Astrocyte (in vitro differentiated cells and primary cell): ENCODE data around the gene CHTOP. TPM values are rescaled to one million over a fixed set of nuclear protein-coding genes. Genes with fewer than 3 reads are reported as not detected.

ENCODE experiments used
- DNase-seq: peaks from one replicate; pipeline ENCODE4 v3.0.0-alpha.2; 2010; ENCODE audit warnings: low read depth
- FAIRE-seq: peaks from 2 replicates; lab custom pipeline; 2011; peaks lifted over from hg19 to GRCh38; lab: Jason Lieb, UNC
- H2AFZ ChIP-seq: 2 replicates; pipeline ENCODE4 v1.6.0; 2012; ENCODE audit warnings: low read depth, low read length, inconsistent platforms
- H3K27ac ChIP-seq: 2 replicates; pipeline ENCODE4 v1.5.1; 2011; ENCODE audit warnings: low read depth, low read length, inconsistent platforms
- H3K27me3 ChIP-seq: 2 replicates; pipeline ENCODE4 v1.6.0; 2011; ENCODE audit warnings: low read length, inconsistent platforms; ENCODE audit not compliant: insufficient read depth
- H3K36me3 ChIP-seq: 2 replicates; pipeline ENCODE4 v1.5.1; 2011; ENCODE audit warnings: low read length, inconsistent platforms; ENCODE audit not compliant: insufficient read depth
- H3K4me1 ChIP-seq: 2 replicates; pipeline ENCODE4 v1.5.1; 2011; ENCODE audit warnings: low read length, inconsistent platforms; ENCODE audit not compliant: insufficient read depth
- H3K4me2 ChIP-seq: 2 replicates; pipeline ENCODE4 v1.6.0; 2012; ENCODE audit warnings: low read length, inconsistent platforms
- H3K4me3 ChIP-seq: 2 replicates; pipeline ENCODE4 v1.5.1; 2011; ENCODE audit warnings: low read depth, mild to moderate bottlenecking, low read length, inconsistent platforms; ENCODE audit not compliant: insufficient read depth
- H3K79me2 ChIP-seq: 2 replicates; pipeline ENCODE4 v1.6.0; 2012; ENCODE audit warnings: mild to moderate bottlenecking, low read length, inconsistent platforms; ENCODE audit not compliant: insufficient read depth
- H3K9ac ChIP-seq: 2 replicates; pipeline ENCODE4 v1.6.0; 2012; ENCODE audit warnings: mild to moderate bottlenecking, low read length, inconsistent platforms
- H3K9me3 ChIP-seq: 2 replicates; pipeline ENCODE4 v1.5.1; 2012; ENCODE audit warnings: low read depth, mild to moderate bottlenecking, low read length, inconsistent platforms; ENCODE audit not compliant: insufficient read depth
- H4K20me1 ChIP-seq: 2 replicates; pipeline ENCODE4 v1.6.0; 2012; ENCODE audit warnings: low read length, inconsistent platforms; ENCODE audit not compliant: insufficient read depth
- H3K27ac Mint-ChIP-seq: one replicate; pipeline ENCODE4 v1.8.0; 2021; ENCODE audit warnings: mild to moderate bottlenecking, mixed read lengths; ENCODE audit not compliant: unreplicated experiment
- H3K27me3 Mint-ChIP-seq: one replicate; pipeline ENCODE4 v1.8.0; 2021; ENCODE audit warnings: low read depth, mixed read lengths; ENCODE audit not compliant: unreplicated experiment
- H3K36me3 Mint-ChIP-seq: one replicate; pipeline ENCODE4 v1.8.0; 2021; ENCODE audit warnings: low read depth, mixed read lengths; ENCODE audit not compliant: unreplicated experiment
- H3K4me1 Mint-ChIP-seq: one replicate; pipeline ENCODE4 v1.8.0; 2021; ENCODE audit warnings: low read depth, mixed read lengths; ENCODE audit not compliant: unreplicated experiment
- H3K4me3 Mint-ChIP-seq: one replicate; pipeline ENCODE4 v1.8.0; 2021; ENCODE audit warnings: mild to moderate bottlenecking, moderate library complexity, mixed read lengths; ENCODE audit not compliant: unreplicated experiment
- H3K9me3 Mint-ChIP-seq: one replicate; pipeline ENCODE4 v1.8.0; 2021; ENCODE audit warnings: mild to moderate bottlenecking, mixed read lengths; ENCODE audit not compliant: unreplicated experiment
- EZH2 ChIP-seq: IDR thresholded peaks from 2 replicates; pipeline ENCODE4 v1.6.1; 2012; ENCODE audit warnings: mild to moderate bottlenecking, low read length, inconsistent platforms; ENCODE audit not compliant: insufficient read depth
- microRNA-seq: library from miRNA; unstranded; fragments of <30 nt; microRNA quantifications from one replicate; pipeline ENCODE4 v1.2.0, GENCODE V29; 2020
- total RNA-seq: library from RNA; stranded (reverse); gene quantifications from 2 replicates; pipeline ENCODE4 v1.2.1, GENCODE V29; 2021
- TF ChIP-seq, protein P1 (sequence below): IDR thresholded peaks from 2 replicates; pipeline ENCODE4 v1.5.1; 2011; ENCODE audit warnings: low read depth, mild to moderate bottlenecking, inconsistent platforms, low read length, moderate library complexity; ENCODE audit not compliant: insufficient read depth

CHTOP gene
- total RNA-seq, 1 donor from 2014 or later, result 56.4 TPM

DNA sequence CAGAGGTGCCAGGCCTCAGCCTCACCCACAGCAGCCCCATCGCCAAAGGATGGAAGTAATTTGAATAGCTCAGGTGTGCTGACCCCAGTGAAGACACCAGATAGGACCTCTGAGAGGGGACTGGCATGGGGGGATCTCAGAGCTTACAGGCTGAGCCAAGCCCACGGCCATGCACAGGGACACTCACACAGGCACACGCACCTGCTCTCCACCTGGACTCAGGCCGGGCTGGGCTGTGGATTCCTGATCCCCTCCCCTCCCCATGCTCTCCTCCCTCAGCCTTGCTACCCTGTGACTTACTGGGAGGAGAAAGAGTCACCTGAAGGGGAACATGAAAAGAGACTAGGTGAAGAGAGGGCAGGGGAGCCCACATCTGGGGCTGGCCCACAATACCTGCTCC is 59.6 kb downstream of the CHTOP start:
- H3K36me3 Mint-ChIP-seq, result no peaks in the 10 kb centered on the region
- H3K27me3 ChIP-seq, result no peaks in the 10 kb centered on the region
- no peak for TF ChIP-seq EZH2
- TF ChIP-seq, protein P1, sequence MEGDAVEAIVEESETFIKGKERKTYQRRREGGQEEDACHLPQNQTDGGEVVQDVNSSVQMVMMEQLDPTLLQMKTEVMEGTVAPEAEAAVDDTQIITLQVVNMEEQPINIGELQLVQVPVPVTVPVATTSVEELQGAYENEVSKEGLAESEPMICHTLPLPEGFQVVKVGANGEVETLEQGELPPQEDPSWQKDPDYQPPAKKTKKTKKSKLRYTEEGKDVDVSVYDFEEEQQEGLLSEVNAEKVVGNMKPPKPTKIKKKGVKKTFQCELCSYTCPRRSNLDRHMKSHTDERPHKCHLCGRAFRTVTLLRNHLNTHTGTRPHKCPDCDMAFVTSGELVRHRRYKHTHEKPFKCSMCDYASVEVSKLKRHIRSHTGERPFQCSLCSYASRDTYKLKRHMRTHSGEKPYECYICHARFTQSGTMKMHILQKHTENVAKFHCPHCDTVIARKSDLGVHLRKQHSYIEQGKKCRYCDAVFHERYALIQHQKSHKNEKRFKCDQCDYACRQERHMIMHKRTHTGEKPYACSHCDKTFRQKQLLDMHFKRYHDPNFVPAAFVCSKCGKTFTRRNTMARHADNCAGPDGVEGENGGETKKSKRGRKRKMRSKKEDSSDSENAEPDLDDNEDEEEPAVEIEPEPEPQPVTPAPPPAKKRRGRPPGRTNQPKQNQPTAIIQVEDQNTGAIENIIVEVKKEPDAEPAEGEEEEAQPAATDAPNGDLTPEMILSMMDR, result no peak
- no peak overlapping the region for H3K27ac Mint-ChIP-seq
- H3K4me3 ChIP-seq, result no peak overlapping the region
- no peak overlapping the region for H3K27ac ChIP-seq
- H3K9me3 ChIP-seq, result no peaks in the 10 kb centered on the region
- H3K9me3 Mint-ChIP-seq, result no peaks in the 10 kb centered on the region
- H3K9ac ChIP-seq, result no peak overlapping the region
- no peak overlapping the region for H2AFZ ChIP-seq
- H3K79me2 ChIP-seq, result no peaks in the 10 kb centered on the region
- H3K36me3 ChIP-seq, result no peaks in the 10 kb centered on the region
- FAIRE-seq (no peak), DNase-seq (no peak)
- H3K4me1 ChIP-seq, result peaks cover 5% of the 10 kb centered on the region
- peaks cover 15% of the 10 kb centered on the region for H3K27me3 Mint-ChIP-seq
- peaks cover 10% of the 10 kb centered on the region for H3K4me1 Mint-ChIP-seq
- no peaks in the 10 kb centered on the region for H4K20me1 ChIP-seq
- no peak overlapping the region for H3K4me3 Mint-ChIP-seq
- no peak overlapping the region for H3K4me2 ChIP-seq

Small RNA genes lying within 50 kb of the gene (microRNA-seq; reads per million reads assigned to microRNA genes)
- not detected for gene MIR8083

Other genes with a start within 250 kb of the CHTOP start
- not detected in 2 replicates for gene S100A8, start 243.0 kb upstream of the CHTOP start, total RNA-seq
- gene S100A7A, start 217.5 kb upstream of the CHTOP start, total RNA-seq, result not detected in 2 replicates
- gene S100A7, start 173.4 kb upstream of the CHTOP start, total RNA-seq, result not detected in 2 replicates
- 74.4 and 125 TPM in 2 replicates for gene S100A6, start 98.1 kb upstream of the CHTOP start, total RNA-seq
- gene S100A5, start 93.1 kb upstream of the CHTOP start, total RNA-seq, result 0.39 TPM in 1 of 2 replicates, not detected in the other
- 58.5 and 69.3 TPM in 2 replicates for gene S100A4, start 88.3 kb upstream of the CHTOP start, total RNA-seq
- gene S100A3, start 84.8 kb upstream of the CHTOP start, total RNA-seq, result 12.8 and 14.6 TPM in 2 replicates
- gene S100A2, start 68.2 kb upstream of the CHTOP start, total RNA-seq, result 3.0 and 3.8 TPM in 2 replicates
- gene S100A16, start 20.9 kb upstream of the CHTOP start, total RNA-seq, result 48.8 and 54.4 TPM in 2 replicates
- 0.38 and 0.57 TPM in 2 replicates for gene S100A14, start 17.7 kb upstream of the CHTOP start, total RNA-seq
- 134 and 172 TPM in 2 replicates for gene S100A13, start 6.6 kb upstream of the CHTOP start, total RNA-seq
- 1.7 and 4.1 TPM in 2 replicates for gene S100A1, start 5.6 kb upstream of the CHTOP start, total RNA-seq
- 27.4 and 31.3 TPM in 2 replicates for gene SNAPIN, start 24.6 kb downstream of the CHTOP start, total RNA-seq
- gene ILF2, start 36.9 kb downstream of the CHTOP start, total RNA-seq, result 176 and 185 TPM in 2 replicates
- 0.07 and 0.11 TPM in 2 replicates for gene NPR1, start 44.6 kb downstream of the CHTOP start, total RNA-seq
- gene INTS3, start 94.0 kb downstream of the CHTOP start, total RNA-seq, result 39.5 and 40.2 TPM in 2 replicates
- gene SLC27A3, start 141.3 kb downstream of the CHTOP start, total RNA-seq, result 5.9 and 8.5 TPM in 2 replicates